ENCODE measurements around the gene SPATC1L. TPM values are rescaled to one million over a fixed set of nuclear protein-coding genes. Genes with fewer than 3 reads are reported as not detected.

SPATC1L gene
- total and polyA plus RNA-seq, 7 donors, result 1.9 to 6.0 (median 3.9) TPM

DNA sequence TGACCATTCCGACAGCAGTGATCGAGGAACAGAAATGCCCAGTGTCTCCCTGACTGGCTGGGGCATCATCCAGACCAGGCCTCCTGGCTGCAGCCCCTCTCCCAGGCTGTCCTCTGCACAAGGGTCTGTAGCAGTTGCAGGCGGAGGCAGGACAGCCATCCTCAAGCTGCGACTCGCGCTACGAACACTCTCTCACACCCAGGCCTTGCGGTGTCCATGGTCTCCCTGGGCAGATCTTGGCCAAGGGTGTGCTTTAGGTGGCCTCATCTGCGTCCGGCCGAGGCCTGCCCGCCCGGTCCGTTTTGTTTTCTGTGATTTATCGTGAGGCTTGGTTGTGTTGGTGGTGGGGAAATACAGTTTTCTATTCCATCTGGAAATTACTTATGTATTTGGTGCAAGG is 44.6 kb downstream of the SPATC1L start:
- no peak for DNase-seq
- no peak for ATAC-seq
- TF ChIP-seq, protein P1, sequence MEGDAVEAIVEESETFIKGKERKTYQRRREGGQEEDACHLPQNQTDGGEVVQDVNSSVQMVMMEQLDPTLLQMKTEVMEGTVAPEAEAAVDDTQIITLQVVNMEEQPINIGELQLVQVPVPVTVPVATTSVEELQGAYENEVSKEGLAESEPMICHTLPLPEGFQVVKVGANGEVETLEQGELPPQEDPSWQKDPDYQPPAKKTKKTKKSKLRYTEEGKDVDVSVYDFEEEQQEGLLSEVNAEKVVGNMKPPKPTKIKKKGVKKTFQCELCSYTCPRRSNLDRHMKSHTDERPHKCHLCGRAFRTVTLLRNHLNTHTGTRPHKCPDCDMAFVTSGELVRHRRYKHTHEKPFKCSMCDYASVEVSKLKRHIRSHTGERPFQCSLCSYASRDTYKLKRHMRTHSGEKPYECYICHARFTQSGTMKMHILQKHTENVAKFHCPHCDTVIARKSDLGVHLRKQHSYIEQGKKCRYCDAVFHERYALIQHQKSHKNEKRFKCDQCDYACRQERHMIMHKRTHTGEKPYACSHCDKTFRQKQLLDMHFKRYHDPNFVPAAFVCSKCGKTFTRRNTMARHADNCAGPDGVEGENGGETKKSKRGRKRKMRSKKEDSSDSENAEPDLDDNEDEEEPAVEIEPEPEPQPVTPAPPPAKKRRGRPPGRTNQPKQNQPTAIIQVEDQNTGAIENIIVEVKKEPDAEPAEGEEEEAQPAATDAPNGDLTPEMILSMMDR (IDR thresholded peaks at IDR 0.05), result no peak

DNA sequence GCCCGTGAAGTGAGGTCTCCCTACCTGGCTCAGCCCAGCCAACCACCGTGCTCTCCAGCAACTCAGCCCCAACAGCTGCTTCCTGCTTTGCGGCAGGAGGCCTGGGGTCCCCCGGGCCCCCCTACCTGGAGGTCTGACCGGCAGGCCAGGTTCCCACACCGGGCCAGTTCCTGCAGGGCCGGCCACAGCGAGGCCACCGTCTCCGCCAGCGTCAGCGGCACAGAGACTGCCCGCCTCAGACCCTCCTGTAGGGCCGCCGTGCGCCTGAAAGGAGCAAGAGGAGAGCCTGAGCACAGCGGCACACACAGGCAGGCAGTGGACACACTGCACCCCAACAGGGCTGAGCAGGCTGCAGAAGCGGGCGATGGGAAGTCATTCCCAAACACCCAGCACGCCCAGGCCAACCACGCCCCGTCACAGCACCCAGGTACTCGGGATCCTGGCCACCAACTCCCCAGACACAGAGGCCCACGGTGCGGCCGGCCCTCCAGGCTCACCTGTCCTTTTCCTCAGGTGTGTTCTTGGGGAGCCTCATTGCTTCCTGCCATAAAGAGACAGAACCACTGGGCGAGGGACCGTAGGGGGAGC is 45.8 kb downstream of the SPATC1L start:
- 81 to 85% (median 84%) methylated on average over 23 to 28 of the region's 28 CpGs for WGBS, 3 donors

More for the DNA sequence above, 44.6 kb downstream of the SPATC1L start:
- Histone ChIP-seq H3K36me3 (ENCODE audit: insufficient read depth in 1 of 2, low read depth in 1 of 2) (no peaks in the 10 kb centered on the region), H3K27ac (no peak overlapping the region), H3K9me3 (no peaks in the 10 kb centered on the region), H3K27me3 (ENCODE audit: insufficient read depth in 3 of 3, low read length in 2 of 3) (no peaks in the 10 kb centered on the region), H3K4me1 (no peaks in the 10 kb centered on the region), H3K4me3 (no peak overlapping the region)
- 91 to 94% (median 92%) methylated on average over 15 of the region's 15 CpGs for WGBS, 3 donors
- intact Hi-C loops (cut with DNase I), result loop anchor here in 1 of 2 donors (5.0 to 10.0 kb wide), 2 partner anchors 88 to 145 kb away; partner anchors contain the start of genes LSS, MCM3AP and YBEY

DNA sequence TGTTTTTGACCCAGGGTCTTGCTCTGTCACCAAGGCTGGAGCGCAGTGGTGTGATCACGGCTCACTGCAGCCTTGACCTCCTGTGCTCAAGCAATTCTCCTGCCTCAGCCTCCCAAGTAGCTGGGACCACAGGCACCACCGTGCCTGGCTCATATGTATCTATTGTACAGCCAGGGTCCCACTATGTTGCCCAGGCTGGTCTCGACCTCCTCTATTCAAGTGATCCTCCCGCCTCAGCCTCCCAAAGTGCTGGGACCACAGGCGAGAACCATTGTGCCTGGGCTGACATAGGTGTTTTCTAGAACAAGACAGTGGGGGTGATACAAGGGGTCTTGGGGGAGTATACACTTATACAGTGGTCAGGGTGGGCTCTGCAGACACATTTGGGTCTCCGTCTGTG is 46.4 kb downstream of the SPATC1L start:
- WGBS, 3 donors, result 77 to 92% (median 85%) methylated on average over 7 of the region's 7 CpGs
- TF ChIP-seq, protein P1 (IDR thresholded peaks at IDR 0.05), result no peak
- Histone ChIP-seq H3K36me3 (ENCODE audit: insufficient read depth in 1 of 2, low read depth in 1 of 2) (no peaks in the 10 kb centered on the region), H3K4me1 (no peaks in the 10 kb centered on the region), H3K27me3 (ENCODE audit: insufficient read depth in 3 of 3, low read length in 2 of 3) (no peaks in the 10 kb centered on the region), H3K27ac (no peak overlapping the region), H3K9me3 (no peaks in the 10 kb centered on the region), H3K4me3 (no peak overlapping the region)
- intact Hi-C loops (cut with DNase I), result no loop called here
- ATAC-seq, result no peak
- no peak for DNase-seq

More for the DNA sequence above, 45.8 kb downstream of the SPATC1L start:
- H3K4me1 ChIP-seq, result no peaks in the 10 kb centered on the region
- intact Hi-C loops (cut with DNase I), result no loop called here
- H3K9me3 ChIP-seq, result no peaks in the 10 kb centered on the region
- no peak overlapping the region for H3K4me3 ChIP-seq
- H3K27me3 ChIP-seq (ENCODE audit: insufficient read depth in 3 of 3, low read length in 2 of 3), result no peaks in the 10 kb centered on the region
- TF ChIP-seq, protein P1 (IDR thresholded peaks at IDR 0.05), result no peak
- no peaks in the 10 kb centered on the region for H3K36me3 ChIP-seq (ENCODE audit: insufficient read depth in 1 of 2, low read depth in 1 of 2)
- DNase-seq, result no peak
- H3K27ac ChIP-seq, result no peak overlapping the region
- no peak for ATAC-seq

DNA sequence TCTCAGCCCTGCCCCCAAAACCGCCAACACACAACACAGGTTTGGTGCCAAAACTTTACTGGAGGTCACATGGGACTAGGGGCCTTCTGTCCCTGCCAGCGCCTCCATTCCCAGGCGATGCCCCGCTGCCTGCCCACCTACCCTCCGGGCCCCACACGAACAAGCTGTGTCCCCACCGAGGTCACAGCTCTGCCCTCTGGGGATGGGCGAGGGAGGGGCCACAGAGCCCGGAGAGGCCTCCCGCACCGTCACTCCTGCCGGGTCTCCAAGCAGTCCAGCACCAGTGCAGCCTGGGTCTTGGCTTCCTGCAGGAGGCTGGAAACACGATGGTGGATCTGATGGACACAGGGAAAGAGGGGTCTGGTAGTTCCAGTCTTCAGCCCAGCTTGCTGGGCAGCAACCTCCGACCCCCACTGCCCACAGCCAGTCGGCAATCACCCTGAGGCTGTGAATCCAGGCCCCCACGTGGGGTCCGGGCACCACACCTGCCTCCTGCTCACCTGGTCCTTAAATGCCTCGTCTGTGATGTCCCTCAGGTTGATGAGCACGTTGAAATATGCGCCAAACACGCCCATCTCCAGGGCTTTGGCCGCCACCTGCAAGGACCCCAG is 47.4 kb downstream of the SPATC1L start:
- intact Hi-C loops (cut with DNase I), result no loop called here
- 71 to 75% (median 74%) methylated on average over 22 of the region's 22 CpGs for WGBS, 3 donors
- ATAC-seq (no peak), DNase-seq (no peak)
- H3K27me3 ChIP-seq (ENCODE audit: insufficient read depth in 3 of 3, low read length in 2 of 3), result no peaks in the 10 kb centered on the region
- H3K36me3 ChIP-seq (ENCODE audit: insufficient read depth in 1 of 2, low read depth in 1 of 2), result no peaks in the 10 kb centered on the region
- no peaks in the 10 kb centered on the region for H3K9me3 ChIP-seq
- TF ChIP-seq, protein P1 (IDR thresholded peaks at IDR 0.05), result no peak
- no peaks in the 10 kb centered on the region for H3K4me1 ChIP-seq
- no peak overlapping the region for H3K27ac ChIP-seq
- H3K4me3 ChIP-seq, result no peak overlapping the region

Measured in psoas muscle (tissue), 8 donors.